HCT116 (cell line): ENCODE data around the gene DHDDS. TPM values are rescaled to one million over a fixed set of nuclear protein-coding genes. Genes with fewer than 3 reads are reported as not detected.

ENCODE experiments used
- ATAC-seq: fragments of 200-7000 bp; cut with Tn5 transposase; 2 replicates; pipeline ENCODE4 v1.9.1; 2020; ENCODE audit warnings: mild to moderate bottlenecking, moderate library complexity
- BruUV-seq: library from RNA; stranded (reverse); fragments of 400-500 nt; replicated peaks from 2 replicates; lab custom pipeline; 2021; lab: Mats Ljungman, UMichigan
- CTCF ChIA-PET: fragments of 300-600 bp; sonication (Branson Sonifier 250); formaldehyde crosslinking; loops from one replicate; lab custom pipeline; 2021; ENCODE audit warnings: antibody characterized with exemption; lab: Charles Lee
- POLR2A ChIA-PET: fragments of 300-600, 350-600 bp; sonication (Branson Sonifier 250); formaldehyde crosslinking; loops from one replicate; lab custom pipeline; 2021; ENCODE audit warnings: antibody characterized with exemption; lab: Charles Lee
- RAD21 ChIA-PET, 2 experiments: fragments of 300-600 bp; sonication (Branson Sonifier 250); formaldehyde crosslinking; loops; one replicate each; lab custom pipeline; 2023; ENCODE audit warnings: low total read pairs in 2 of 2; ENCODE audit not compliant: uncharacterized antibody in 2 of 2, unreplicated experiment in 2 of 2, low non-redundant PET in 1 of 2; lab: Charles Lee
- DNase-seq: peaks from one replicate; pipeline ENCODE4 v3.0.0-alpha.2; 2010; ENCODE audit warnings: low read depth, low spot score
- H2AFZ ChIP-seq: fragments of 200-600 bp; shearing (Covaris generic), sonication (generic); 2 replicates; pipeline ENCODE4 v1.6.1; 2017; ENCODE audit warnings: low read depth, mixed run types, mixed read lengths, antibody characterized with exemption, low read length; ENCODE audit not compliant: poor library complexity, severe bottlenecking
- H3K27ac ChIP-seq: 2 replicates; pipeline ENCODE4 v1.5.1; 2012; ENCODE audit warnings: low read depth, low read length
- H3K27me3 ChIP-seq: fragments of 200-600 bp; sonication (generic); 2 replicates; pipeline ENCODE4 v1.6.1; 2016; ENCODE audit warnings: mixed run types, low read length, mixed read lengths; ENCODE audit not compliant: insufficient read depth
- H3K36me3 ChIP-seq, 2 experiments: fragments of 200-500 bp in 1 of 2; fragments of 200-600 bp in 1 of 2; sonication (Bioruptor generic) in 1 of 2; sonication (generic) in 1 of 2; 2 replicates each; pipeline versions ENCODE4 v1.5.1 to v1.6.1; 2014 to 2016; ENCODE audit warnings: low read length in 2 of 2, inconsistent platforms in 1 of 2, mixed read lengths in 1 of 2, mixed run types in 1 of 2; ENCODE audit not compliant: insufficient read depth in 2 of 2, control insufficient read depth in 1 of 2
- H3K4me1 ChIP-seq, 2 experiments: fragments of 200-600 bp in 1 of 2; sonication (generic) in 1 of 2; 2 replicates each; pipeline versions ENCODE4 v1.5.1 to v1.6.1; 2012 to 2017; ENCODE audit warnings: low read length in 2 of 2, inconsistent platforms in 1 of 2, mild to moderate bottlenecking in 1 of 2, mixed read lengths in 1 of 2, mixed run types in 1 of 2, moderate library complexity in 1 of 2; ENCODE audit not compliant: insufficient read depth in 2 of 2, control insufficient read depth in 1 of 2
- H3K4me2 ChIP-seq: fragments of 200-600 bp; sonication (generic); 2 replicates; pipeline ENCODE4 v1.6.1; 2017; ENCODE audit warnings: mixed run types, low read length, mixed read lengths
- H3K4me3 ChIP-seq, 2 experiments: fragments of 200-600 bp in 1 of 2; sonication (generic) in 1 of 2; replicated peaks in 1 of 2; 2 replicates each; pipeline ENCODE4 v1.5.1; 2011 to 2016; ENCODE audit warnings: low read length in 2 of 2, control low read depth in 1 of 2, low read depth in 1 of 2, mild to moderate bottlenecking in 1 of 2, mixed read lengths in 1 of 2, mixed run types in 1 of 2
- H3K79me2 ChIP-seq: fragments of 200-600 bp; sonication (generic); 2 replicates; pipeline ENCODE4 v1.6.1; 2017; ENCODE audit warnings: mild to moderate bottlenecking, mixed run types, low read length, moderate library complexity, mixed read lengths; ENCODE audit not compliant: insufficient read depth
- H3K9ac ChIP-seq: fragments of 200-600 bp; sonication (generic); 2 replicates; pipeline ENCODE4 v1.6.1; 2016; ENCODE audit warnings: low read length, mixed read lengths
- H3K9me2 ChIP-seq: fragments of 200-600 bp; sonication (generic), shearing (Covaris generic); 2 replicates; pipeline ENCODE4 v1.6.1; 2017; ENCODE audit warnings: mixed run types, mild to moderate bottlenecking, moderate library complexity; ENCODE audit not compliant: insufficient read depth
- H3K9me3 ChIP-seq, 2 experiments: fragments of 200-500 bp in 1 of 2; fragments of 200-600 bp in 1 of 2; sonication (Bioruptor generic) in 1 of 2; sonication (generic) in 1 of 2; 2 replicates each; pipeline ENCODE4 v1.6.1; 2014 to 2017; ENCODE audit warnings: low read length in 2 of 2, mixed read lengths in 2 of 2, inconsistent platforms in 1 of 2, low read depth in 1 of 2, mild to moderate bottlenecking in 1 of 2, mixed run types in 1 of 2, moderate library complexity in 1 of 2; ENCODE audit not compliant: control insufficient read depth in 1 of 2, insufficient read depth in 1 of 2
- H4K20me1 ChIP-seq: fragments of 200-600 bp; sonication (generic), shearing (Covaris generic); 2 replicates; pipeline ENCODE4 v1.6.1; 2017; ENCODE audit warnings: mixed run types, mild to moderate bottlenecking, moderate library complexity; ENCODE audit not compliant: insufficient read depth
- ATF3 ChIP-seq: IDR thresholded peaks from 2 replicates; pipeline ENCODE4 v1.6.1; 2012
- EGR1 ChIP-seq: IDR thresholded peaks from 2 replicates; pipeline ENCODE4 v1.6.1; 2012; ENCODE audit warnings: low read depth
- EZH2 ChIP-seq: fragments of 200-600 bp; sonication (generic); IDR thresholded peaks from 2 replicates; pipeline ENCODE4 v1.6.1; 2017; ENCODE audit warnings: antibody characterized with exemption, mixed run types
- POLR2A ChIP-seq: IDR thresholded peaks from 2 replicates; pipeline ENCODE4 v1.7.0; 2011; ENCODE audit warnings: borderline replicate concordance; ENCODE audit not compliant: insufficient read depth, insufficient read length; ENCODE audit errors: extremely low read depth
- REST ChIP-seq: IDR thresholded peaks from 2 replicates; pipeline ENCODE4 v1.6.1; 2012; ENCODE audit warnings: low read depth
- TCF7L2 ChIP-seq: IDR thresholded peaks from 2 replicates; pipeline ENCODE4 v1.7.0; 2011; ENCODE audit warnings: borderline replicate concordance, inconsistent platforms; ENCODE audit not compliant: insufficient read depth, insufficient read length; ENCODE audit errors: extremely low read depth
- intact Hi-C: fragments of 100-400 bp; cut with micrococcal nuclease; formaldehyde crosslinking; loops from 2 replicates; pipeline ENCODE4 v1.10.0; 2022
- total RNA-seq: library from RNA; stranded (reverse); gene quantifications from one replicate; pipeline ENCODE4 v1.2.1, GENCODE V29; 2021; ENCODE audit not compliant: unreplicated experiment

The DHDDS gene
- total RNA-seq, 1 experiment from 2014 or later = 46.0 TPM

GRCh38 chr1:26438041-26438440, 5.9 kb downstream of the DHDDS start:
- H3K27me3 ChIP-seq = no peaks in the 10 kb centered on the region
- H4K20me1 ChIP-seq = no peaks in the 10 kb centered on the region
- ATAC-seq (no peak), DNase-seq (no peak)
- H3K9me3 ChIP-seq = no peaks in the 10 kb centered on the region
- no peaks in the 10 kb centered on the region for H3K9me2 ChIP-seq
- H3K4me2 ChIP-seq = no peak overlapping the region
- POLR2A ChIA-PET = no interaction called here
- no TSS peak for BruUV-seq
- intact Hi-C loops = no loop called here
- RAD21 ChIA-PET = no interaction called here
- TF ChIP-seq ATF3 = no peak
- TF ChIP-seq EGR1 = no peak
- no peak for TF ChIP-seq REST
- TF ChIP-seq EZH2 = no peak
- TF ChIP-seq POLR2A = no peak
- TF ChIP-seq TCF7L2 = no peak
- H2AFZ ChIP-seq = no peak overlapping the region
- H3K36me3 ChIP-seq = peaks cover 31 to 32% of the 10 kb centered on the region in 2 experiments
- H3K27ac ChIP-seq = no peak overlapping the region
- no peak overlapping the region for H3K9ac ChIP-seq
- peaks cover 10% of the 10 kb centered on the region for H3K79me2 ChIP-seq
- CTCF ChIA-PET = interaction anchor here (1.5 kb wide), 1 partner anchor 21 kb away, joined by 4 read pairs; no protein-coding TSS in a partner anchor
- H3K4me1 ChIP-seq = peaks cover 3 to 4% of the 10 kb centered on the region in 2 experiments; a peak in 2 of 4 replicates
- no peak overlapping the region for H3K4me3 ChIP-seq
